Stimulated activated CD4-positive, alpha-beta T cell treated with anti-CD3 and anti-CD28 coated beads, Interleukin-4, amount 100 ng/mL, for 1 hour (primary cell): ENCODE data around the gene GNAZ.

Experiments used
- DNase-seq: peaks from one replicate; pipeline ENCODE4 v3.0.0-alpha.2; 2020

Gene GNAZ

GRCh38 chr22:23142546-23143105, 72.3 kb downstream of the GNAZ start:
- DNase-seq = no peak

DNA sequence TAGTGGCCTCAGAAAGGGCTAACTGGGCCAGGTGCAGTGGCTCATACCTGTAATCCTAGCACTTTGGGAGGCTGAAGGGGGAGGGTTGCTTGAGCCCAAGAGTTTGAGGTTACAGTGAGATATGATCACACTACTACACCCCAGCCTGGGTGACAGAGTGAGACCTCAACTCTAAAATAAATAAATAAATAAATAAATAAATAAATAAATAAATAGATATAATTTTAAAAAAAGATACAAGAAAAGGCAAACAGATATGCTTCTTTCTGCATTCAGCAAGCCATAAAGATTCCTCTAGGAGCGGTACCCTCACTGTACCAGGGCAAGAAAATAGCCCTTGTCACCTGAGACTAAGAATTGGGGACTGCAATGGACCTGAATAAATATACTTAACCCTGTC, 72.8 kb downstream of the GNAZ start:
- no peak for DNase-seq

DNA sequence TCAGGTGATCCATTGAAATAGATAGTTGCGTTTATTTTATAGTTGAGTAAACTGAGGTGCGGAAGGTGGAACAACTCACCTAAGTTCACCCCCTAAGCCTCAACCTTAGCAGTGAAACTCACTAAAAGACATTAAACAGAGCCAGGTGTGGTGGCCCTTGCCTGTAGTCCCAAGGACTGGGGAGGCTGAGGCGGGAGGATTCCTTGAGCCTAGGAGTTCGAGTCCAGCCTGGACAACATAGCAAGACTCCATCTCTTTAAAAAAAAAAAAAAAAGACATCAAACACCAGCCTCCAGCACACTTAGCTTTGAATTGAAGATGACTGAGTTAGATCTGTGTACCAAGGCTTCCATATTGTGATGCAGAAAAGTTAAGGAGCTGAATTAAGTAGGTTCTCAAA, 74.1 kb downstream of the GNAZ start:
- DNase-seq = no peak

DNA sequence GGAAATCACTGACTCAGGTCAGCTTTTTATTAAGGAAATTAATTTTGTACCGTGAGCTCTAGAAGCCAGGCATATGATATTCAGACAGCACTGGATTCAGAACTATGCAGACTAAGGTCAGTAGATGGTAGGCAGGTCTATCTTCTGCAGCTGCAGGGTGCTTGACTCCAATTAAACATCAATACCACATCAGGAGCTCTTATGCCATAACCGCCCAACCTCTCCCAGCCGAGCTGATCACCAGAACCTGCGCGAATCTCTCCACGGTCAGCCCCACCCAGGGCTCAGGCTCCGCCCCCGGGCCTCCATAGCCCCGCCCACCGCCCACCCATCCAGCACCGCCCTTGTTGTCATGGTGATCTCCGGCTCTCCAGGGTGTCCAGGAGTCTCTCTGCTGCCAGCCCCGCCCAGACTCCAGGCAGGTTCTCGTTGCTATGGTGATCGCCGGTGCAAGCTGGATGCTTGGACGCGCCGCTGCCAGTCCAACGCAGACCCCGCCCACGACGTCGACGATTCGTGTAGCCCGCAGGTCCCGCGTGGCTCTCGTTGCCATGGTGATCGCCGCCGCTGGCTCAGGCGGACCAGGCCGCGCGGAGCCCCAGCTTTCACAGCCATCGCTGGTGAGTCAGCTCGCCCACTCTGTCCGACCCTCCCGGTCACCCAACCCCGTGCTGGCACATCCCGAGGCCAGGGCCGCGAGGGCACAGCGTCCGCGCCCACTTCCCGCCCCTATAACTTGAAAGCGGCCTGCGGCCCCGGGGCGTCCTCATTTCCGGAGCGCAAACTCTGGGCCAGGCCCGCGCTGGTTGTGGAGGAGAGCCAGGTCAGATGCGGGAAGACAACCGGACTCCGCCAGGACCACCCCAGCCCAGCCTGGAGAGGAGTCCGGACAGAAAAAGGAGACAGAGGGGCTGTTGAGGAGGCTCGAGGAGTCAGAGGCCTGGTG, 74.9 kb downstream of the GNAZ start, which contains the start of gene RAB36:
RAB36 (plus strand) TSS at position 546 of the 946 bp plus-strand sequence. CDS start 1,140 bp downstream, outside the sequence.
- peak; percentile 78 for DNase-seq

DNA sequence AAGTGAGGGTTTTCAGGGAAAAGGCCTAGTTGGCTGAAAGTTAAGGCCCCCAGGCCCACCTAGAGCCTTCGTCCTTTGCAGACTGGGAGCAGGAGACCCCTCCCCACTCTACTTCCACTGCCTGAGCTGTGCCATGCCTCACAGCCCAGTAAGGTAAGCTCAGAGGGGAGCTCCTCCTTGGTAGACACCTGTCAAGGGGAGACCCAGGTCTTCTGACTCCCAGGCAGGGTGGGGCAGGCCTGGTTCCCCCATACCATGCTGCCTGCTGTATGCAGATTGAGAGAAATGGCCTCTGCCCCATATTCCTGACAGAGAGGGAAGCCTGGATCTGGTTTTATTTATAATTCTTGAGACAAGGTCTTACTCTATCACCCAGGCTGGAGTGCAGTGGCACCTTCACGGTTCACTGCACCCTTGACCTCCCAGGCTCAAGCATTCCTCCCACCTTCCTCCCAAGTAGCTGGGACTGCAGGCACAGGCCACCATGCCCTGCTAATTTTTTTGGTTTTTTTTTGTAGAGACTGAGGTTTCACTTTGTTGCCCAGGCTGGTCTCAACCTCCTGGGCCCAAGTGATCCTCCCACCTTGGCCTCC, 75.7 kb downstream of the GNAZ start:
- no peak for DNase-seq

- no peak for DNase-seq
Measured at GRCh38 chr22:23146478-23147205, 76.3 kb downstream of the GNAZ start.

GRCh38 chr22:23147617-23148387, 77.5 kb downstream of the GNAZ start:
- DNase-seq = no peak

DNA sequence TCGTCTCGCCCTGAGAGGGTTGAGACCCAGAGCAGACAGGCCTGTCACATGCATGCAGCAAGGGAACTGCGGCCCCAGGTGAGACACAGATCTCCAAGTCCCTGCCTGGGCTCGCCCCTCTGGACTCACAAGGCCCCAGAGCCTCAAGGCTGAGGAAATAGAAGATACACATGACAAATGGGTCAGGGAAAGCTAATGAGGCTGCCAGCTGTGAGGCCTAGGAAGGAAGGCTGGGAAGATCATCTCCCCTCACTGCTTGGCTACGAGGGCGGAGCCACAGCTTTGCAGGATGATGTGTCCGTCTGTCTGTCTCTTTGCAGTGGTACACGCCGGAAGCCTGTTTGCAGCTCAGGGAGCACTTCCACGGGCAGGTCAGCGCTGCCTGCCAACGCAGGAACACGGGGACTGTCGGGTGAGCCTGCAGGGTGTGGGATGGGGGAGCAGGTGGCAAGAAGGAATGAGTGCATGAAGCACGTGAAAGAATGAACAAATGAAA, 79.5 kb downstream of the GNAZ start:
- no peak for DNase-seq

DNA sequence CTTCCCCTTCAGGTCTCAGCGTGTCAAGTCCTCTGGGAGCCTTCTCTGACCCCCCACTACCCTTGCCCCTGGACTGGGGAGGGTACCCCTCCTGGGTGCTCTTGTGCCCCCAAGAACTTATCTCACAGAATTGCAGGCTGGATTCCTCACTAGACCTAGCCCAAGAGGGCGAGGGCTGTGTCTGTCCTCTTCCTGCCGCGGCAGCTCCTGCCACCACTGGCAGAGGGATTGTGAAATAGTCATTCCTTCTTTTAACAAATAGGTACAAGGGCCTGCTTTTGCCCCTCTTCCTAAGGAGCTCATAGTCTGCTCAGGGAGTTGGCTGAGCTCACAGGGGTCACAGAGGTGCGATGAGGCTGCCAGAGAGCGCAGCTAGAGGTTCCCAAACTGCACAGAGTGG, 80.4 kb downstream of the GNAZ start:
- DNase-seq = no peak

GRCh38 chr22:23151827-23152226, 81.5 kb downstream of the GNAZ start:
- no peak for DNase-seq

- no peak for DNase-seq
Measured at GRCh38 chr22:23152238-23153114, 82.2 kb downstream of the GNAZ start.

GRCh38 chr22:23153994-23154393, 83.7 kb downstream of the GNAZ start:
- DNase-seq = no peak

DNA sequence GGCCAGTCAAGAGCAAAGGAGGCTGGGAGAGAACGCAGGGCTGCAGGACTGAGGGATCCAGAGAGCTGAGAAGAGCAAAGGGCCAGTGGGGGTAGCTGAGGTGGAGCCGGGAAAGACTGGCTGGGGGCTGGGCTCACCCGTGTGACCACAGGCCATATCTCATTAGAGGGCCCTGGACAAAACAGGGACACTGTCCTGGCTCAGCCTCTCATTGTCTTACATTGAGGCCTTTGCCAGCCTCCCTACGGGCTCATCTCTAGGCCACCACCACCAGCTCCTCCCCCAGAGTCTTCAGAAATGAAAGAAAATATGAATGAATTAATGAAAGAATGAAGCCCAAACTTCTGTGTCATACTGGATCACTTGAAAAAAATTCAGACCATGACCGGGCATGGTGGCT, 84.1 kb downstream of the GNAZ start:
- no peak for DNase-seq

- DNase-seq = no peak
Measured at GRCh38 chr22:23155143-23155542, 84.8 kb downstream of the GNAZ start.

DNA sequence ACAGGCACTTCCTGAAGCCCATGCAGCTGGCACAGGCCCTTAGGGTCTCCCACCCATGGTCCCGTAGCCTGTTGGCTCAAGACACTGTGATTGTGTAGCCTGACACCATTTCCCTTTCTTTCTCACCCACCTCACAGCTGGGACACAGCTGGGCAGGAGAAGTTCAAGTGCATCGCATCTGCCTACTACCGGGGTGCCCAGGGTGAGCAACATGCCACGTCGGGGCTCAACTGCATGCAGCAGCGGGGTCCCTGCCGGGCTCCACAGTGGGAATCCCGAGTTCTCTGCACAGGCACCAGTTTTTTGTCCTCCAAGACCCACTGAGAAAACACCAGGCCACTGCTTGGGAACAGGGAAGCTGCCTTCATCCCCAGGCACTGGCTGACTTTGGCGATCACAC, 85.5 kb downstream of the GNAZ start:
- DNase-seq = no peak

DNA sequence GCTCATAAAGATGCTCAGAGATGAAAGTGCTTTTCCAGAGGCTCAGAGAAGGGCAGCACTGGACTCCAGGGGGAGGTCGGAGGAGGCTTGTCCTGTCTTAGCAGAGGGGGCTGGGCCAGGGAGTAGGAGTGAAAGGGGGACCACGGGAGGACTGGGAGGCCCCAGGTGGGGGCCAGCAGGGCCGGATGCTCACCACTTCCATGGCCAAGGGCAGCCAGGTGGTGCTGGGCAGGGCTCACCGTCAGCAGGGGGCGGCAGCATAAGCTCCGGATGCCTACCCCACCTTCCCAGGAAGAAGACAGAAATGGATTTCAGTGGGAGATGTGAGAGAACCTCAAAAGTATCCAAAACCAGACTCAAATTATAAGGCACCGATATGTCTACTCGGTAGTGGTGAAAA, 86.0 kb downstream of the GNAZ start:
- no peak for DNase-seq

- DNase-seq = no peak
Measured at GRCh38 chr22:23157560-23158515, 87.5 kb downstream of the GNAZ start.

DNA sequence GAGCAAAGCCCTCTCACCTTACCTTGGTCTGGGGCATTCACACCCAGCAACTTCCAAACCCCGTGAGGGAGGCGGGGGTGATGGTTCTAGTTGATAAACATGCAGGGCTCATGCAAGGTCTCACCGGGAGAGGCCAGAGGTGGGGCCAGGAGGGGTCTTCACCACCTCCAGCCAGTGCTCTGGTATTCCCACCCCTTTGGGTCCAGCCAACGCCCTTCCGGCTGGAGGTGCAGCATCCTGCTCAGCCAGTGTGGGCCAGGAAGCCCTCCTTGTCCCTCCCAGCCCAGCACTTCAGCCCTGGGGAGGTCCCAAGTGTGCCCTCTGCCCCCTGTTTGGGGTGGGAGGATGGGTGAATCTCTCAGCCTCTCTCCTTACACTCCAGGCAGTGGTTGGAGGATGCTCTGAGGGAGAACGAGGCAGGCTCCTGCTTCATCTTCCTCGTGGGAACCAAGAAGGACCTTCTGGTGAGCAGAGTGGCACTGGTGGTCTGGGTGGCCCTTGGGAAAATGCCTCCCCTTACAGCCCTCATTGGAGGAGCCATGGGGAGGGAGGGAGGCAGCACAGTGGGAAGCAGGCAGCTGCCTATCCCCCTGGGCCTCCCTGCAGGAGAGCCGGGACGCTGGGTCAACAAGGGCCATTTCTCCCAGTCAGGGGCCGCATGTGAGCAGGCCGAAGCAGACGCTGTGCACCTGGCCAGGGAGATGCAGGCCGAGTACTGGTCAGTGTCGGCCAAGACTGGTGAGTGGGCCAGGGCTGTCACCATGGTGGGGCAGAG, 88.4 kb downstream of the GNAZ start:
- DNase-seq = no peak

DNA sequence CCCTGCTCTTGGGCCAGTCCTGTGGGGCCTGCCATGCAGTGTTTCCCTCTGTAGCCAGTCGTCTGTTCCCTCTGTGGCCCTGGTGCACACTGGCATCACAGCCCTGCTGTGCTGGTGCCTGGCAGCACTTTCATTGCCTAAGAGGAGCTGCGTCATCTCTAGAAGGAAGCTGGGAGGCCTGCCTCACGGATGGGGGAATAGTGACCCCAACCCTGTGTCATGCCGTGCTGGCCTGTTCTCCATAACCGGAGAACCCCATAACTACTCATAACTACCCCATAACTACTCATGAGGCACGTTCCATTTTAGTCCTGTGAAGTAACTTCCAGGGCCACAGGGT, 88.9 kb downstream of the GNAZ start:
- DNase-seq = no peak
